Body of pancreas (tissue), 4 donors: ENCODE results near the gene TMC1. TPM values are rescaled to one million over a fixed set of nuclear protein-coding genes. Genes with fewer than 3 reads are reported as not detected.

ENCODE experiments used
- ATAC-seq: fragments of 150-250 bp; one replicate; pipeline ENCODE4 v1.9.1; 2016
- DNase-seq, 4 donors: peaks; one replicate each; pipeline ENCODE4 v3.0.0-alpha.2; 2019
- H3K27ac ChIP-seq, 4 donors: fragments of 200-600 bp; sonication (generic); 1 replicate in 3 of 4; 2 replicates in 1 of 4; pipeline versions ENCODE4 v1.5.1 to v1.6.1; 2016 to 2019; ENCODE audit warnings: mild to moderate bottlenecking in 1 of 4, mixed read lengths in 1 of 4, moderate library complexity in 1 of 4
- H3K27me3 ChIP-seq, 2 donors: fragments of 200-600 bp; sonication (generic); one replicate each; pipeline ENCODE4 v1.6.0; 2016; ENCODE audit warnings: mild to moderate bottlenecking in 1 of 2
- H3K36me3 ChIP-seq, 2 donors: fragments of 200-600 bp; sonication (generic); replicated peaks in 1 of 2; 2 replicates each; pipeline ENCODE4 v1.5.1; 2016; ENCODE audit warnings: low read depth in 2 of 2; ENCODE audit not compliant: insufficient read depth in 1 of 2
- H3K4me1 ChIP-seq: fragments of 200-600 bp; sonication (generic); one replicate; pipeline ENCODE4 v1.6.0; 2016
- H3K4me3 ChIP-seq, 2 donors: fragments of 200-600 bp; sonication (generic); 1 replicate in 1 of 2; 2 replicates in 1 of 2; pipeline ENCODE4 v1.5.1; 2016 to 2019
- H3K9me3 ChIP-seq, 3 donors: fragments of 200-600 bp; sonication (generic); 1 replicate in 2 of 3; 2 replicates in 1 of 3; pipeline ENCODE4 v1.5.1; 2016
- CTCF ChIP-seq, 7 experiments: fragments of 450-650 bp in 4 of 7; fragments of 200-600 bp in 3 of 7; sonication (generic) in 3 of 7; IDR thresholded peaks; one replicate each; pipeline ENCODE4 v1.5.1; 2016 to 2019; ENCODE audit warnings: antibody characterized with exemption in 7 of 7
- POLR2A ChIP-seq, 3 donors: fragments of 450-650 bp; IDR thresholded peaks; one replicate each; pipeline ENCODE4 v1.6.1; 2016; ENCODE audit warnings: antibody characterized with exemption in 3 of 3, mild to moderate bottlenecking in 2 of 3
- WGBS, 2 donors: methylation state at CpG; one replicate each; pipeline ENCODE4 v1.1.5; 2017; 5-methylcytosine and 5-hydroxymethylcytosine counted together
- intact Hi-C: fragments of 100-400 bp; cut with DNase I; formaldehyde crosslinking; loops from one replicate; pipeline ENCODE4 v1.15.1; 2023
- total RNA-seq, 2 donors: library from RNA; depleted of rRNA; stranded (reverse); fragments of >200 nt; gene quantifications; one replicate each; pipeline ENCODE4 v1.1.0, GENCODE V29; 2016

Gene TMC1
- total RNA-seq, 2 donors from 2014 or later = not detected

- H3K4me3 ChIP-seq = no peak overlapping the region
- no peak overlapping the region for H3K27ac ChIP-seq
- ATAC-seq (no peak), DNase-seq (no peak)
- H3K9me3 ChIP-seq = no peaks in the 10 kb centered on the region
- TF ChIP-seq POLR2A (IDR thresholded peaks at IDR 0.05) (no peak), CTCF (IDR thresholded peaks at IDR 0.05) (no peak)
- no peaks in the 10 kb centered on the region for H3K27me3 ChIP-seq
- no peaks in the 10 kb centered on the region for H3K36me3 ChIP-seq
- 47 to 67% methylated on average over 3 of the region's 3 CpGs for WGBS, 2 donors
- no peaks in the 10 kb centered on the region for H3K4me1 ChIP-seq
- intact Hi-C loops = loop anchor here (10.0 kb wide), 1 partner anchor 244 kb away; no protein-coding TSS in a partner anchor
Measured at GRCh38 chr9:72598639-72599038, 77.2 kb downstream of the TMC1 start.

DNA sequence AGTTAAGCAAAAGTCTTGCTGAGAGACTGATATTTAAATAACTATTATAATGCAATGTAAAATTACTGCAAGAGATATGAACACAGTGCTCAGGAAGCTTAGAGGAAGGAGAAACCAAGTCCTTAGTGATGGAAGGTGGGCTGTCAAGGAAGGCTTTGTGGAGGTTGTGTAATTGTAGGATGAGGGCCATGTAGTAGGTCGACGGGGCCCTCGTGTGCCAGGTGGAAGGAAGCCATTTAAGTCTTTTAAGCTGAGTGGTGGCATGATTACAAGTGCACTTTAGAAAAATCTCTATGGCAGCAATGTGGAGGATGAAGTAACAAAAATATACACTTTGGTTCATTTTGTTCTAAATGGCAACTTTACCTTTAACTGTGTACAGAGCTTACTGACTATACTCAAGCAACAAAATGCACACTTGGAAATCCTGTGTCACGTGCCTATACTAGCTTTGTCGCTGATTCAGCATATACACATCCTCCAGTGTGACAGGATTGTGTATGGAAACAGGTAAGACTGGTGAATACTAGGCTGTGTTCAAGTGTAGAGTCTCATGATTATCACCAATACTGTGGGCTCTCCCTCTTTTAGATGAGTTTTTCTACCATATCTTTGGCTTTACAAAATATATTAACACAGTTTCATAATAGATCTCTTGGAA lies 78.6 kb downstream of the TMC1 start:
- ATAC-seq (no peak), DNase-seq (no peak)
- Histone ChIP-seq H3K27me3 (no peaks in the 10 kb centered on the region), H3K9me3 (no peaks in the 10 kb centered on the region), H3K4me3 (no peak overlapping the region), H3K4me1 (no peaks in the 10 kb centered on the region), H3K36me3 (no peaks in the 10 kb centered on the region), H3K27ac (no peak overlapping the region)
- intact Hi-C loops = loop anchor here (10.0 kb wide), 2 partner anchors 215 to 245 kb away; no protein-coding TSS in a partner anchor
- no peak for TF ChIP-seq CTCF (IDR thresholded peaks at IDR 0.05)
- TF ChIP-seq POLR2A (IDR thresholded peaks at IDR 0.05) = no peak
- WGBS, 2 donors = 58 to 59% methylated on average over 5 of the region's 5 CpGs

DNA sequence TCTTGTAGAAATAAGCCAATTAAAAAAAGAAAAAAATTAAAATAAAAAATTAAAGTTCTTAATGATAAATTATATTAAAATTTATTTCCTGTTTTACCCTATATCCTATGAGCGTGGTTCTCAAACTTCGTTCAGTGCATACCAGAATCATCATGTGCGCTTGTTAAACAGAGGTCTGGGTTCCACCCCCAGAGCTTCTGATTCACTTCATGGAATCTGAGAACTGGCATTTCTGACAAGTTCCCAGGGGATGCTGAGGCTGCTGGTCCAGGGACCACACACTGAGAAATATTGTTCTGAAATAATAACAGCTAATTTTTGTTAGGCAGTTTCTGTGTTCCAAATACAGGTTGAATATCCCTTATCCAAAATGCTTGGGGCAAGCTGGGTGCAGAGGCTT lies 79.3 kb downstream of the TMC1 start:
- Histone ChIP-seq H3K36me3 (no peaks in the 10 kb centered on the region), H3K27me3 (no peaks in the 10 kb centered on the region), H3K9me3 (no peaks in the 10 kb centered on the region), H3K27ac (no peak overlapping the region), H3K4me3 (no peak overlapping the region), H3K4me1 (no peaks in the 10 kb centered on the region)
- ATAC-seq (no peak), DNase-seq (no peak)
- TF ChIP-seq CTCF (IDR thresholded peaks at IDR 0.05) (no peak), POLR2A (IDR thresholded peaks at IDR 0.05) (no peak)
- intact Hi-C loops = loop anchor here (10.0 kb wide), 1 partner anchor 214 kb away; no protein-coding TSS in a partner anchor
- 89% methylated on average over 3 of the region's 3 CpGs for WGBS, 2 donors

DNA sequence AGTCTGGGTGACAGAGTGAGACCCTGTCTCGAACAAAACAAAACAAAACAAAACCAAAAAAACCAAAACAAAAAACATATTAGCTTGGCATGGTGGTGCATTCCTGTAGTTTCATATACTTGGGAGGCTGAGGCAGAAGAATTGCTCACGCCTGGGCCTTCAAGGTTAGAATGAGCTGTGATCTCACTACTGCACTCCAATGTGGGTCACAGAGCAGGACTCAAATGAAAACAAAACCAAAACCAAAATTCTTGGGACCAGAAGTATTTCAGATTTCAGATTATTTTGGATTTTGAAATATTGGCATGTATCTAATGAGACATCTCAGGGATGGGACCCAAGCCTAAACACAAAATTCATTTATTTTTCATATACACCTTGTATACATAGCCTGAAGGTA lies 80.2 kb downstream of the TMC1 start:
- WGBS, 2 donors = 57 to 78% methylated on average over 2 of the region's 2 CpGs
- ATAC-seq (no peak), DNase-seq (no peak)
- H3K4me1 ChIP-seq = no peaks in the 10 kb centered on the region
- H3K4me3 ChIP-seq = no peak overlapping the region
- H3K36me3 ChIP-seq = no peaks in the 10 kb centered on the region
- intact Hi-C loops = loop anchor here (10.0 kb wide), 1 partner anchor 213 kb away; no protein-coding TSS in a partner anchor
- no peaks in the 10 kb centered on the region for H3K9me3 ChIP-seq
- TF ChIP-seq POLR2A (IDR thresholded peaks at IDR 0.05) = no peak
- no peak for TF ChIP-seq CTCF (IDR thresholded peaks at IDR 0.05)
- no peak overlapping the region for H3K27ac ChIP-seq
- H3K27me3 ChIP-seq = no peaks in the 10 kb centered on the region

DNA sequence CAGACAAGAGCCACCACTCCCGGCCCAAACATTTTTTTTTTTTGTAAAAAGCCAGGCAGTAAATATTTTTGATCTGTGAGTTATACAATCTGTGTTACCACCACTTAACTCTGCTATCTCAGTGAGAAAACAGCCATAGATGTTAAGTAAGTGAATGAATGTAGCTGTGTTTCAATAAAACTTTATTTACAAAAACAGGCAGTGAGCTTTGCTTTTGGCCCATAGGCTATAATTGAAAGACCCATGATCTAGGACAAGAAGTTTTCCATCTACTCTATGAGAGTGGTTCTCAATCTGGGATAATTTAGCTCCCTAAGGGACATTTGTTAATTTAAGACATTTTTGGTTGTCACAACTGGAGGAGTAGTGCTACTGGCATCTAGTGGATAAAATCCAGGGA lies 91.0 kb downstream of the TMC1 start:
- Histone ChIP-seq H3K4me1 (no peaks in the 10 kb centered on the region), H3K27ac (no peak overlapping the region), H3K36me3 (no peaks in the 10 kb centered on the region), H3K4me3 (no peak overlapping the region), H3K9me3 (no peaks in the 10 kb centered on the region), H3K27me3 (no peaks in the 10 kb centered on the region)
- no peak for ATAC-seq
- no peak for DNase-seq
- 68 to 96% methylated on average over 1 of the region's 1 CpG for WGBS, 2 donors
- no peak for TF ChIP-seq POLR2A (IDR thresholded peaks at IDR 0.05)
- no peak for TF ChIP-seq CTCF (IDR thresholded peaks at IDR 0.05)
- intact Hi-C loops = no loop called here
